Measurements from ENCODE around the gene SRRM3. TPM values are rescaled to one million over a fixed set of nuclear protein-coding genes. Genes with fewer than 3 reads are reported as not detected.

Gene SRRM3
- total and polyA plus RNA-seq, 12 donors = 5.6 to 140 (median 33.3) TPM

DNA sequence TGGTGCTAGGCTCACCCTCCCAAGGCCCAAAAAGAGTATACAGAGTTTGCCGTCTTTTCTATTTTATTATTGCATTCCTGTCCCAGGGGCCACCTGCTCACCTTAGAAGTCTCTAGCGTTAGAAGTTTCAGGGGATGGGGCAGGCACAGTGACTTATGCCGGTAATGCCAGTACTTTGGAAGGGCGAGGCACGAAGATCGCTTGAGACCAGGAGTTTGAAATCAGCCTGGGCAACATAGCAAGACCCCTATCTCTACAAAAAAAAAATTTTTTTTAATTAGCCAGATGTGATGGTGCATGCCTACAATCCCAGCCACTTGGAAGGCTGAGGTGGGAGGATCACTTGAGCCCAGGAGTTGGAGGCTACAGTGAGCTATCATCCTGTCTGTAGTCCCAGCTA is 70.4 kb downstream of the SRRM3 start:
- no peak for TF ChIP-seq POLR2A (IDR thresholded peaks at IDR 0.05)
- TF ChIP-seq, protein P1, sequence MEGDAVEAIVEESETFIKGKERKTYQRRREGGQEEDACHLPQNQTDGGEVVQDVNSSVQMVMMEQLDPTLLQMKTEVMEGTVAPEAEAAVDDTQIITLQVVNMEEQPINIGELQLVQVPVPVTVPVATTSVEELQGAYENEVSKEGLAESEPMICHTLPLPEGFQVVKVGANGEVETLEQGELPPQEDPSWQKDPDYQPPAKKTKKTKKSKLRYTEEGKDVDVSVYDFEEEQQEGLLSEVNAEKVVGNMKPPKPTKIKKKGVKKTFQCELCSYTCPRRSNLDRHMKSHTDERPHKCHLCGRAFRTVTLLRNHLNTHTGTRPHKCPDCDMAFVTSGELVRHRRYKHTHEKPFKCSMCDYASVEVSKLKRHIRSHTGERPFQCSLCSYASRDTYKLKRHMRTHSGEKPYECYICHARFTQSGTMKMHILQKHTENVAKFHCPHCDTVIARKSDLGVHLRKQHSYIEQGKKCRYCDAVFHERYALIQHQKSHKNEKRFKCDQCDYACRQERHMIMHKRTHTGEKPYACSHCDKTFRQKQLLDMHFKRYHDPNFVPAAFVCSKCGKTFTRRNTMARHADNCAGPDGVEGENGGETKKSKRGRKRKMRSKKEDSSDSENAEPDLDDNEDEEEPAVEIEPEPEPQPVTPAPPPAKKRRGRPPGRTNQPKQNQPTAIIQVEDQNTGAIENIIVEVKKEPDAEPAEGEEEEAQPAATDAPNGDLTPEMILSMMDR (IDR thresholded peaks at IDR 0.05) = no peak
- H3K9me3 ChIP-seq (replicated peaks in 1 of 3) = no peaks in the 10 kb centered on the region
- peaks cover 4% of the 10 kb centered on the region for H3K27me3 ChIP-seq
- no peak for DNase-seq
- no peak overlapping the region for H3K27ac ChIP-seq
- intact Hi-C loops (cut with DNase I) = no loop called here
- no peaks in the 10 kb centered on the region for H3K36me3 ChIP-seq (replicated peaks in 1 of 2)
- peaks cover 4 to 5% of the 10 kb centered on the region in 2 donors for H3K4me1 ChIP-seq (replicated peaks in 1 of 2)
- 94 to 95% (median 95%) methylated on average over 6 of the region's 6 CpGs for WGBS, 4 donors
- no peak overlapping the region for H3K4me3 ChIP-seq

GRCh38 chr7:76272851-76273497 is 71.3 kb downstream of the SRRM3 start:
- TF ChIP-seq, protein P1 (IDR thresholded peaks at IDR 0.05) = no peak
- no peak for TF ChIP-seq POLR2A (IDR thresholded peaks at IDR 0.05)
- H3K27me3 ChIP-seq = no peaks in the 10 kb centered on the region

GRCh38 chr7:76273503-76273902 is 71.8 kb downstream of the SRRM3 start:
- Histone ChIP-seq H3K4me3 (no peak overlapping the region), H3K9me3 (replicated peaks in 1 of 3) (no peaks in the 10 kb centered on the region), H3K27me3 (no peaks in the 10 kb centered on the region), H3K27ac (no peak overlapping the region), H3K4me1 (replicated peaks in 1 of 2) (no peaks in the 10 kb centered on the region), H3K36me3 (replicated peaks in 1 of 2) (no peaks in the 10 kb centered on the region)
- intact Hi-C loops (cut with DNase I) = no loop called here
- TF ChIP-seq, protein P1 (IDR thresholded peaks at IDR 0.05) = no peak
- TF ChIP-seq POLR2A (IDR thresholded peaks at IDR 0.05) = no peak
- 77 to 92% (median 88%) methylated on average over 5 of the region's 5 CpGs for whole genome bisulfite sequencing, 4 donors
- no peak for DNase-seq

More at GRCh38 chr7:76272851-76273497, 71.3 kb downstream of the SRRM3 start:
- 50 to 67% (median 58%) methylated on average over 7 of the region's 7 CpGs for WGBS, 4 donors
- no peaks in the 10 kb centered on the region for H3K4me1 ChIP-seq (replicated peaks in 1 of 2)
- H3K9me3 ChIP-seq (replicated peaks in 1 of 3) = no peaks in the 10 kb centered on the region
- no peak overlapping the region for H3K27ac ChIP-seq
- H3K36me3 ChIP-seq (replicated peaks in 1 of 2) = no peaks in the 10 kb centered on the region
- intact Hi-C loops (cut with DNase I) = no loop called here
- no peak for DNase-seq
- H3K4me3 ChIP-seq = no peak overlapping the region

DNA sequence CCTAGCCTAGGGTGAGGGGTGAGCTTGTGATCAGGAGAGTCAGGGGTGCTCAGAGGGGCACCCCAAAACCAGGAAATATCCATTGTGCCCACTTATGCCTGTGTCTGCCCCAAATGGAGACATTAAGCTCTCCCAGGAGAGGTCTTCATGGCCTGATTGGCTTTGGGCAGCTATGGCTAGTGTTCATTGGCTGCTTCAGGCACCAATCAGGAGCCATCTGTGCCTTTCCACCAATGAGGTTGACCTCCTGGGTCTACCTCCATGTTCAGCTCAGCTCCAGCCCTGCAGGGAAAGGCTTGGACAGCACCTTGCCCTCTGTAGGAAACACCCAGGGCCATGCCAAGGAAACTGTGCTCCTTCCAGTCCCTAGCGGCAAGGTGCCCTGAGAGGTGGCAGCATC is 76.8 kb downstream of the SRRM3 start:
- intact Hi-C loops (cut with DNase I) = no loop called here
- WGBS, 4 donors = 91 to 93% methylated on average over 1 of the region's 1 CpG; no CpG with 5 or more reads in 2 of the 4 donors
- DNase-seq = peak in 2 of 7 donors; percentile 38 to 61
- no peak for TF ChIP-seq POLR2A (IDR thresholded peaks at IDR 0.05)
- TF ChIP-seq, protein P1 (IDR thresholded peaks at IDR 0.05) = no peak
- Histone ChIP-seq H3K4me1 (replicated peaks in 1 of 2) (peaks cover 0 to 8% of the 10 kb centered on the region in 2 donors), H3K4me3 (no peak overlapping the region), H3K27ac (no peak overlapping the region), H3K27me3 (no peaks in the 10 kb centered on the region), H3K36me3 (replicated peaks in 1 of 2) (no peaks in the 10 kb centered on the region), H3K9me3 (replicated peaks in 1 of 3) (no peaks in the 10 kb centered on the region)
